Astrocyte (in vitro differentiated cells and primary cell): Measurements from ENCODE around the gene NKAIN4. TPM values are rescaled to one million over a fixed set of nuclear protein-coding genes. Genes with fewer than 3 reads are reported as not detected.

Experiments
- DNase-seq: peaks from one replicate; pipeline ENCODE4 v3.0.0-alpha.2; 2010; ENCODE audit warnings: low read depth
- FAIRE-seq: peaks from 2 replicates; lab custom pipeline; 2011; peaks lifted over from hg19 to GRCh38; lab: Jason Lieb, UNC
- H2AFZ ChIP-seq: 2 replicates; pipeline ENCODE4 v1.6.0; 2012; ENCODE audit warnings: low read depth, low read length, inconsistent platforms
- H3K27ac ChIP-seq: 2 replicates; pipeline ENCODE4 v1.5.1; 2011; ENCODE audit warnings: low read depth, low read length, inconsistent platforms
- H3K27me3 ChIP-seq: 2 replicates; pipeline ENCODE4 v1.6.0; 2011; ENCODE audit warnings: low read length, inconsistent platforms; ENCODE audit not compliant: insufficient read depth
- H3K36me3 ChIP-seq: 2 replicates; pipeline ENCODE4 v1.5.1; 2011; ENCODE audit warnings: low read length, inconsistent platforms; ENCODE audit not compliant: insufficient read depth
- H3K4me1 ChIP-seq: 2 replicates; pipeline ENCODE4 v1.5.1; 2011; ENCODE audit warnings: low read length, inconsistent platforms; ENCODE audit not compliant: insufficient read depth
- H3K4me2 ChIP-seq: 2 replicates; pipeline ENCODE4 v1.6.0; 2012; ENCODE audit warnings: low read length, inconsistent platforms
- H3K4me3 ChIP-seq: 2 replicates; pipeline ENCODE4 v1.5.1; 2011; ENCODE audit warnings: low read depth, mild to moderate bottlenecking, low read length, inconsistent platforms; ENCODE audit not compliant: insufficient read depth
- H3K79me2 ChIP-seq: 2 replicates; pipeline ENCODE4 v1.6.0; 2012; ENCODE audit warnings: mild to moderate bottlenecking, low read length, inconsistent platforms; ENCODE audit not compliant: insufficient read depth
- H3K9ac ChIP-seq: 2 replicates; pipeline ENCODE4 v1.6.0; 2012; ENCODE audit warnings: mild to moderate bottlenecking, low read length, inconsistent platforms
- H3K9me3 ChIP-seq: 2 replicates; pipeline ENCODE4 v1.5.1; 2012; ENCODE audit warnings: low read depth, mild to moderate bottlenecking, low read length, inconsistent platforms; ENCODE audit not compliant: insufficient read depth
- H4K20me1 ChIP-seq: 2 replicates; pipeline ENCODE4 v1.6.0; 2012; ENCODE audit warnings: low read length, inconsistent platforms; ENCODE audit not compliant: insufficient read depth
- H3K27ac Mint-ChIP-seq: one replicate; pipeline ENCODE4 v1.8.0; 2021; ENCODE audit warnings: mild to moderate bottlenecking, mixed read lengths; ENCODE audit not compliant: unreplicated experiment
- H3K27me3 Mint-ChIP-seq: one replicate; pipeline ENCODE4 v1.8.0; 2021; ENCODE audit warnings: low read depth, mixed read lengths; ENCODE audit not compliant: unreplicated experiment
- H3K36me3 Mint-ChIP-seq: one replicate; pipeline ENCODE4 v1.8.0; 2021; ENCODE audit warnings: low read depth, mixed read lengths; ENCODE audit not compliant: unreplicated experiment
- H3K4me1 Mint-ChIP-seq: one replicate; pipeline ENCODE4 v1.8.0; 2021; ENCODE audit warnings: low read depth, mixed read lengths; ENCODE audit not compliant: unreplicated experiment
- H3K4me3 Mint-ChIP-seq: one replicate; pipeline ENCODE4 v1.8.0; 2021; ENCODE audit warnings: mild to moderate bottlenecking, moderate library complexity, mixed read lengths; ENCODE audit not compliant: unreplicated experiment
- H3K9me3 Mint-ChIP-seq: one replicate; pipeline ENCODE4 v1.8.0; 2021; ENCODE audit warnings: mild to moderate bottlenecking, mixed read lengths; ENCODE audit not compliant: unreplicated experiment
- CTCF ChIP-seq: IDR thresholded peaks from 2 replicates; pipeline ENCODE4 v1.5.1; 2011; ENCODE audit warnings: low read depth, mild to moderate bottlenecking, inconsistent platforms, low read length, moderate library complexity; ENCODE audit not compliant: insufficient read depth
- EZH2 ChIP-seq: IDR thresholded peaks from 2 replicates; pipeline ENCODE4 v1.6.1; 2012; ENCODE audit warnings: mild to moderate bottlenecking, low read length, inconsistent platforms; ENCODE audit not compliant: insufficient read depth
- total RNA-seq: library from RNA; stranded (reverse); gene quantifications from 2 replicates; pipeline ENCODE4 v1.2.1, GENCODE V29; 2021

The NKAIN4 gene
- total RNA-seq, 1 donor from 2014 or later, result 162 TPM

GRCh38 chr20:63284083-63284440 lies 29.8 kb upstream of the NKAIN4 start:
- Histone ChIP-seq H3K4me1 (no peaks in the 10 kb centered on the region), H3K4me3 (no peak overlapping the region), H2AFZ (no peak overlapping the region), H3K27ac (no peak overlapping the region), H4K20me1 (peaks cover 97% of the 10 kb centered on the region), H3K27me3 (no peaks in the 10 kb centered on the region), H3K4me2 (no peak overlapping the region), H3K79me2 (peaks cover 43% of the 10 kb centered on the region), H3K9me3 (no peaks in the 10 kb centered on the region), H3K9ac (no peak overlapping the region), H3K36me3 (peaks cover 21% of the 10 kb centered on the region)
- no peak for FAIRE-seq
- H3K27ac Mint-ChIP-seq, result no peak overlapping the region
- no peak for DNase-seq
- H3K9me3 Mint-ChIP-seq, result no peaks in the 10 kb centered on the region
- no peaks in the 10 kb centered on the region for H3K27me3 Mint-ChIP-seq
- H3K4me3 Mint-ChIP-seq, result no peak overlapping the region
- peaks cover 9% of the 10 kb centered on the region for H3K36me3 Mint-ChIP-seq
- no peaks in the 10 kb centered on the region for H3K4me1 Mint-ChIP-seq
- TF ChIP-seq CTCF (no peak), EZH2 (no peak)

GRCh38 chr20:63283397-63284082 lies 29.3 kb upstream of the NKAIN4 start:
- peaks cover 97% of the 10 kb centered on the region for H4K20me1 ChIP-seq
- no peak for TF ChIP-seq EZH2
- TF ChIP-seq CTCF, result no peak
- no peaks in the 10 kb centered on the region for H3K9me3 ChIP-seq
- no peak overlapping the region for H3K27ac ChIP-seq
- H2AFZ ChIP-seq, result no peak overlapping the region
- no peaks in the 10 kb centered on the region for H3K4me1 Mint-ChIP-seq
- H3K79me2 ChIP-seq, result peaks cover 48% of the 10 kb centered on the region
- H3K4me3 Mint-ChIP-seq, result no peak overlapping the region
- no peak overlapping the region for H3K4me2 ChIP-seq
- peak overlapping the region; percentile 53 for H3K27ac Mint-ChIP-seq
- H3K4me1 ChIP-seq, result no peaks in the 10 kb centered on the region
- H3K36me3 ChIP-seq, result peaks cover 26% of the 10 kb centered on the region
- no peaks in the 10 kb centered on the region for H3K27me3 ChIP-seq
- no peak for FAIRE-seq
- H3K9me3 Mint-ChIP-seq, result no peaks in the 10 kb centered on the region
- H3K36me3 Mint-ChIP-seq, result peaks cover 11% of the 10 kb centered on the region
- H3K9ac ChIP-seq, result no peak overlapping the region
- no peak overlapping the region for H3K4me3 ChIP-seq
- no peak for DNase-seq
- H3K27me3 Mint-ChIP-seq, result no peaks in the 10 kb centered on the region

- FAIRE-seq (no peak), DNase-seq (no peak)
- Histone ChIP-seq H3K4me1 (no peaks in the 10 kb centered on the region), H3K9ac (no peak overlapping the region), H3K27ac (no peak overlapping the region), H3K4me2 (no peak overlapping the region), H2AFZ (no peak overlapping the region), H4K20me1 (peaks cover 97% of the 10 kb centered on the region), H3K79me2 (peaks cover 54% of the 10 kb centered on the region), H3K27me3 (no peaks in the 10 kb centered on the region), H3K9me3 (no peaks in the 10 kb centered on the region), H3K36me3 (peaks cover 27% of the 10 kb centered on the region), H3K4me3 (no peak overlapping the region)
- Mint-ChIP-seq H3K27ac (peak overlapping the region; percentile 34), H3K4me3 (no peak overlapping the region), H3K36me3 (peaks cover 15% of the 10 kb centered on the region), H3K9me3 (no peaks in the 10 kb centered on the region), H3K27me3 (no peaks in the 10 kb centered on the region), H3K4me1 (no peaks in the 10 kb centered on the region)
- TF ChIP-seq EZH2, result no peak
Measured at GRCh38 chr20:63282946-63283345, 28.7 kb upstream of the NKAIN4 start.
